ENCODE results near the gene INTS7.
A peak's percentile ranks its signal among the peaks of the same experiment; 100 is the strongest.

INTS7 gene

DNA sequence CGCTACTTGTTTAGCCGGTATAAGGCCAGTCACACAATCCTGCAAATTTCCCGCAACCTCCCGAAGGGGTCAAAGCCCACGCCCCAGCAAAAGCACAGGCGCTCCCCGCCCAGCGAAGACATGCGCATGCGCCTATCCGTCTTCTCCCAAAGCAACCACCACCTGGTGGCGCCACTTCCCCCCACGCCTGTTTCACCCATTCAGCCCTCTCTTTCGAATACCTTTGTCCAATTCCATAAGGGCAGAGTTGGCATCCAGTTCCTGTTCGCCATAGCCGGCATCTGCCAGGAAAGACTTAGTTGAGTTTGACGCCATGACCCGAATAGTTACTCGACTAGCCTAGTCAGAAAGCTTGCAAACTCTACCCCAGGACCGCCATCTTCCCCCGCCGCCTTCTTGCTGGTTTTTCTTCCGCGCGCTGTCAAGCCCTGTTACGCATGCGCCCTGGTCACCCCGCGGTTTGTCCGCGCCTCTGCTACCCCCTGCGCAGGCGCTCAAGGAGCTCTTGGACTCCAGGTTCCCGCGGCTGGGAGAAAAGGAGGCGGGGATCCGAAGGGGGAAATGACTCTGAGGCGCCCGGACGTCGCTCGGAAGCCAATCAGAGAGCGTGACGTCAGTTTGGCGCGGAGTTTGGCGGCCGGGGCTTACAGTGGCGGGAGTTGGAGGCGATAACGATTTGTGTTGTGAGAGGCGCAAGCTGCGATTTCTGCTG, at the start of gene INTS7, which contains the start of gene DTL:
TSS of gene INTS7 (minus strand) at position 435 of the 712 bp plus-strand sequence. CDS start at position 315, 120 bp downstream.
TSS of gene DTL (plus strand) at position 626 of the 712 bp plus-strand sequence. CDS start 143 bp downstream, outside the sequence.
- DNase-seq (ENCODE audit: extremely low read depth, low read depth) = peak; percentile 98
- TF ChIP-seq CTCF (IDR thresholded peaks at IDR 0.05; ENCODE audit: low read depth, low read length) = peak; percentile 85

DNA sequence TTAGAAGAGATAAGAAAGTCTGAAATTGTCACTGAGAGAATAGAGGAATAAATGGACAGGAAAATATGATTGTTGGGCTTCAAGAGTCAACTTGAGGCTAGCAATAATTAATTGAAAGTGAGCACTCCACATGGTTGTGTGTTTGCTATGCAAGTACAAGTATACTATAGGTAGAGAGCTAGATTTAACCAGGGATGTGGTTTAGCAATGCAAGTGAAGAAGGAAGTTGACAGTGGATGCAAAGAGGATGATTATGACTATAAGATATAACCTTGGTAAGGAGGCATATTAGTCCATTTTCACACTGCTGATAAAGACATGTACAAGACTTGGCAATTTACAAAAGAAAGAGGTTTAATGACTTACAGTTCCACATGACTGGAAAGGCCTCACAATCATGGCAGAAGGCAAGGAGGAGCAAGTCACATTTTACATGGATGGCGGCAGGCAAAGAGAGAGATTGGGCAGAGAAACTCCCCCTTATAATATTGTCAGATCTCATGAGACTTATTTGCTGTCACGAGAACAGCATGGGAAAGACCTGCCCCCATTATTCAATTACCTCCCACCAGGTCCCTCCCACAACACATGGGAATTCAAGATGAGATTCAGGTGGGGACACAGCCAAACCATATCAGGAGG, 47.5 kb upstream of the INTS7 start:
- DNase-seq (ENCODE audit: extremely low read depth, low read depth) = no peak
- no peak for TF ChIP-seq CTCF (IDR thresholded peaks at IDR 0.05; ENCODE audit: low read depth, low read length)

DNA sequence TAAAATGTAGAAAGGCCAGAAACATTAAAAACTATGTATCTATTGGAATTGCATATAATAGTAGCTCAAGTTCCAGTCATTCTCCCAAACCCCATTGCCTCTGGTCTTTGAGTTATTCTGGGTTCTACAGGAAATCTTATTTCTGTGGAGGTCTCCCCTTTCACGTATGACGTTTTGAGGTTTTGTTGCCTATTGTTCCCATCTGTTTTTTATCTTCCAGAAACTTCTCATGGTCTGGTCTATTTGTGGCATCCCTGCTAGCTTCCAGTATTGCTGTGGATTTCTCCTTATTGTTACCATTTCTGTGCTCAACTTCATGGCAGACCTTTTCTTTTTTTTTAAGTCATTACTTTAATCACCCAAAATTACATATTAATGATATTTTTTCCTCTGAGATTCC, 43.5 kb upstream of the INTS7 start:
- TF ChIP-seq CTCF (IDR thresholded peaks at IDR 0.05; ENCODE audit: low read depth, low read length) = no peak
- DNase-seq (ENCODE audit: extremely low read depth, low read depth) = no peak

DNA sequence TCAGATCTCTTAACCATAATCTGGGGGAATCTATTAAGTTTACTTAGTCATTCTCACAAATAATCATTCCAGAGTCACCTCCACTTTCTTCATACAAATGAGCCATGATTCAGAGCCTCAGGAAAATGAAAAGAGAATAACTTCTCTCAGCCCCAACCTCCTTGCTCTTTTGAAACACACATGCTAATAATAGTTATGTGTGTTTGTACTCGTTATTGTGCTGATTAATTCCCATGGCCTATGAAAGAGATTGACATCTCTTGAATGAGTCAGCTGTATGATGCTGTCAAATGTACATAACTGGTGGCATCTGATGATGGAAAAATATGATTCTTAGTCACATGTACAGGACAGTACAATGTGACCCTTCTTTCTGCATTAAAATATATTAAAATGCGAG, 41.7 kb upstream of the INTS7 start:
- no peak for TF ChIP-seq CTCF (IDR thresholded peaks at IDR 0.05; ENCODE audit: low read depth, low read length)
- no peak for DNase-seq (ENCODE audit: extremely low read depth, low read depth)

GRCh38 chr1:212074856-212075255, 39.5 kb upstream of the INTS7 start:
- no peak for TF ChIP-seq CTCF (IDR thresholded peaks at IDR 0.05; ENCODE audit: low read depth, low read length)
- DNase-seq (ENCODE audit: extremely low read depth, low read depth) = no peak

DNA sequence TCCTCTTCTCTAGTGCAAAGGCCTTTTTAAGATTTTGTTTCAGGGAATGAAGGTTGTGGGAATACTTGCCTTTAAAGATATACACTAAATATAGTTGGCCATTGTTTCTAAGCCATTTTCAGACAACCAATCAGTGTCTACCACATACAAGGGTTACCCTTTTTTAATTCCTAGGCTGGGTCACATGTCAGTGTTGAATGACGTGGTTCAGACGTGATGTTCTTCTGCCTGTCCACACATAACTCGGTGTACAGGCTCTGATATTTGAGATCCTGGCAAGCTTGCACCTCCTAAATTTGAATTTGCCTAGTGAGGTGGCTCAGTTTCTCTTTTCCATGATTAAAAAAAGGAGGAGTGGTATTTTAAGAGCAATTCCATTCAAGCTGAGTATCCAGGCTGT, 39.0 kb upstream of the INTS7 start:
- TF ChIP-seq CTCF (IDR thresholded peaks at IDR 0.05; ENCODE audit: low read depth, low read length) = no peak
- DNase-seq (ENCODE audit: extremely low read depth, low read depth) = no peak

GRCh38 chr1:212073490-212073889, 38.1 kb upstream of the INTS7 start:
- TF ChIP-seq CTCF (IDR thresholded peaks at IDR 0.05; ENCODE audit: low read depth, low read length) = no peak; the same call in 1 of the 2 replicates
- no peak for DNase-seq (ENCODE audit: extremely low read depth, low read depth)

Data from AG09319 (cell line).